GM12878 (cell line): Measurements from ENCODE around the gene ZNF669. TPM values are rescaled to one million over a fixed set of nuclear protein-coding genes. Genes with fewer than 3 reads are reported as not detected.

Experiments used
- ATAC-seq: fragments of 200-7000 bp; cut with Tn5 transposase; 3 replicates; pipeline ENCODE4 v1.9.1; 2020; ENCODE audit warnings: mild to moderate bottlenecking, moderate library complexity
- BruUV-seq: library from RNA; stranded (reverse); fragments of 400-500 nt; replicated peaks from 2 replicates; lab custom pipeline; 2021; lab: Mats Ljungman, UMichigan
- CTCF ChIA-PET: fragments of 300-600 bp; sonication (Branson Sonifier 250); formaldehyde crosslinking; extraction: SDS; loops from one replicate; lab custom pipeline; 2021; ENCODE audit warnings: inconsistent platforms; lab: Yijun Ruan, JAX
- POLR2A ChIA-PET: fragments of 350-600 bp; formaldehyde crosslinking; extraction: SDS; loops from one replicate; lab custom pipeline; 2021; ENCODE audit warnings: inconsistent platforms; lab: Charles Lee
- RAD21 ChIA-PET: fragments of 300-600 bp; sonication (Branson Sonifier 250); formaldehyde crosslinking; loops from one replicate; lab custom pipeline; 2023; ENCODE audit warnings: antibody characterized with exemption; ENCODE audit not compliant: unreplicated experiment; lab: Charles Lee
- SMC1A ChIA-PET: fragments of 300-600 bp; sonication (Branson Sonifier 250); formaldehyde crosslinking; loops from one replicate; lab custom pipeline; 2023; ENCODE audit not compliant: unreplicated experiment, uncharacterized antibody; lab: Charles Lee
- DNase-seq: peaks from one replicate; pipeline ENCODE4 v3.0.0-alpha.2; 2011; ENCODE audit warnings: low read depth, low spot score
- FAIRE-seq: peaks from 3 replicates; lab custom pipeline; 2011; peaks lifted over from hg19 to GRCh38; lab: Jason Lieb, UNC
- H2AFZ ChIP-seq: 2 replicates; pipeline ENCODE4 v1.6.0; 2011; ENCODE audit warnings: low read depth, low read length, control low read depth; ENCODE audit not compliant: control insufficient read depth
- H3K27ac ChIP-seq: 2 replicates; pipeline ENCODE4 v1.5.1; 2011; ENCODE audit warnings: control low read depth; ENCODE audit not compliant: control insufficient read depth, insufficient read depth
- H3K27me3 ChIP-seq, 2 experiments: replicated peaks in 1 of 2; 2 replicates each; pipeline versions ENCODE4 v1.6.0 to v1.6.1; 2011; ENCODE audit warnings: low read length in 1 of 2; ENCODE audit not compliant: control insufficient read depth in 2 of 2, insufficient read depth in 2 of 2
- H3K36me3 ChIP-seq, 2 experiments: 2 replicates each; pipeline ENCODE4 v1.5.1; 2011; ENCODE audit warnings: low read length in 1 of 2; ENCODE audit not compliant: control insufficient read depth in 2 of 2, insufficient read depth in 2 of 2
- H3K4me1 ChIP-seq: 2 replicates; pipeline ENCODE4 v1.6.1; 2011; ENCODE audit warnings: mild to moderate bottlenecking, low read length, moderate library complexity, mixed read lengths; ENCODE audit not compliant: control insufficient read depth, insufficient read depth
- H3K4me2 ChIP-seq: 2 replicates; pipeline ENCODE4 v1.6.0; 2011; ENCODE audit warnings: control low read depth; ENCODE audit not compliant: control insufficient read depth, insufficient read depth
- H3K4me3 ChIP-seq: fragments of 200-600 bp; sonication (generic); 2 replicates; pipeline ENCODE4 v1.5.1; 2016
- H3K79me2 ChIP-seq: 2 replicates; pipeline ENCODE4 v1.6.0; 2011; ENCODE audit warnings: low read length; ENCODE audit not compliant: control insufficient read depth, insufficient read depth
- H3K9ac ChIP-seq: 2 replicates; pipeline ENCODE4 v1.8.0; 2011; ENCODE audit warnings: low read length, control low read depth, mixed read lengths; ENCODE audit not compliant: control insufficient read depth, insufficient read depth
- H3K9me3 ChIP-seq: replicated peaks from 3 replicates; pipeline ENCODE4 v1.5.1; 2011; ENCODE audit warnings: mild to moderate bottlenecking, low read length; ENCODE audit not compliant: control insufficient read depth, insufficient read depth
- H4K20me1 ChIP-seq: 2 replicates; pipeline ENCODE4 v1.6.0; 2011; ENCODE audit not compliant: control insufficient read depth, insufficient read depth
- BCL11A ChIP-seq: IDR thresholded peaks from 2 replicates; pipeline ENCODE4 v1.6.1; 2011; ENCODE audit warnings: low read depth, low read length
- BCL3 ChIP-seq: IDR thresholded peaks from 2 replicates; pipeline ENCODE4 v1.6.1; 2011; ENCODE audit warnings: borderline replicate concordance, low read depth, mild to moderate bottlenecking, moderate library complexity, low read length; ENCODE audit not compliant: insufficient read depth, poor library complexity, severe bottlenecking
- CBX3 ChIP-seq: fragments of 200-600 bp; sonication (generic); IDR thresholded peaks from 2 replicates; pipeline ENCODE4 v1.6.1; 2016; ENCODE audit warnings: low read depth, borderline replicate concordance
- CTCF ChIP-seq, 3 experiments: IDR thresholded peaks in 2 of 3; conservative IDR thresholded peaks in 1 of 3; 2 replicates each; pipeline ENCODE4 v1.5.1; 2011; ENCODE audit warnings: low read depth in 3 of 3, low read length in 3 of 3, mild to moderate bottlenecking in 3 of 3, control low read depth in 2 of 3, moderate library complexity in 2 of 3, inconsistent platforms in 1 of 3, mixed read lengths in 1 of 3; ENCODE audit not compliant: control insufficient read depth in 2 of 3, insufficient read depth in 1 of 3; ENCODE audit errors: extremely low read depth in 1 of 3
- EP300 ChIP-seq, 2 experiments: fragments of 150-350 bp in 1 of 2; IDR thresholded peaks; 2 replicates each; pipeline ENCODE4 v1.6.1; 2011 to 2012; ENCODE audit warnings: low read depth in 2 of 2, low read length in 2 of 2, borderline replicate concordance in 1 of 2, improper control_type of control experiment in 1 of 2, inconsistent platforms in 1 of 2; ENCODE audit not compliant: control insufficient read depth in 1 of 2
- ESRRA ChIP-seq: IDR thresholded peaks from 2 replicates; pipeline ENCODE4 v1.6.1; 2012; ENCODE audit warnings: mild to moderate bottlenecking, low read length, improper control_type of control experiment
- MTA3 ChIP-seq: IDR thresholded peaks from 2 replicates; pipeline ENCODE4 v1.6.1; 2012; ENCODE audit warnings: low read length, inconsistent platforms, borderline replicate concordance
- MYC ChIP-seq: IDR thresholded peaks from 2 replicates; pipeline ENCODE4 v1.6.1; 2011; ENCODE audit warnings: mild to moderate bottlenecking, low read length, moderate library complexity, inconsistent platforms; ENCODE audit not compliant: insufficient read depth, insufficient replicate concordance, insufficient read length, severe bottlenecking
- NFYB ChIP-seq: IDR thresholded peaks from 2 replicates; pipeline ENCODE4 v1.6.1; 2011; ENCODE audit warnings: low read depth, mild to moderate bottlenecking, low read length, improper control_type of control experiment, moderate library complexity; ENCODE audit not compliant: insufficient read depth
- NR2C2 ChIP-seq: IDR thresholded peaks from 2 replicates; pipeline ENCODE4 v1.6.1; 2011; ENCODE audit warnings: borderline replicate concordance, low read depth; ENCODE audit not compliant: control insufficient read depth, insufficient read length
- PML ChIP-seq: IDR thresholded peaks from 2 replicates; pipeline ENCODE4 v1.6.1; 2012; ENCODE audit warnings: low read length, inconsistent platforms
- POU2F2 ChIP-seq: IDR thresholded peaks from 3 replicates; pipeline ENCODE4 v1.6.1; 2011; ENCODE audit warnings: low read depth, mild to moderate bottlenecking, low read length, borderline replicate concordance
- RCOR1 ChIP-seq: conservative IDR thresholded peaks from 2 replicates; pipeline ENCODE4 v1.6.1; 2012; ENCODE audit warnings: low read depth, low read length, improper control_type of control experiment
- SREBF1 ChIP-seq: IDR thresholded peaks from 2 replicates; pipeline ENCODE4 v1.6.1; 2012; ENCODE audit warnings: mild to moderate bottlenecking, low read length
- STAT1 ChIP-seq: fragments of 450-650 bp; conservative IDR thresholded peaks from 2 replicates; pipeline ENCODE4 v1.6.1; 2014; ENCODE audit warnings: antibody characterized with exemption, mild to moderate bottlenecking
- WGBS: methylation state at CpG from one replicate; pipeline ENCODE4 v1.1.6; 2016; ENCODE audit warnings: low lambda C conversion rate; ENCODE audit not compliant: insufficient replicate concordance, insufficient coverage; ENCODE audit errors: missing lambda C conversion rate; 5-methylcytosine and 5-hydroxymethylcytosine counted together
- in situ Hi-C: fragments of 300-500 bp; cut with MboI; formaldehyde crosslinking; loops from 9 replicates; pipeline ENCODE4 v1.14.3; 2018; ENCODE audit warnings: mixed read lengths
- intact Hi-C: fragments of 100-400 bp; cut with micrococcal nuclease; formaldehyde crosslinking; loops from one replicate; pipeline ENCODE4 v1.14.2; 2022; ENCODE audit not compliant: unreplicated experiment
- polyA plus RNA-seq, 11 experiments: library from polyadenylated mRNA; depleted of rRNA in 4 of 11; unstranded in 6 of 11; stranded (reverse) in 5 of 11; fragments of >200 nt; fragmentation: Nextera tagmentation in 4 of 11; fragmentation: Illumina TruSeq in 1 of 11; extraction: Ambion mirVana in 4 of 11; extraction: Trizol in 1 of 11; gene quantifications; 1 replicate in 1 of 11; 2 replicates in 10 of 11; pipeline versions ENCODE4 v1.2.1 to v1.2.3, GENCODE V29; 2011 to 2016; ENCODE audit warnings: inconsistent platforms in 2 of 11, missing spikeins in 2 of 11, low read depth in 1 of 11
- total RNA-seq, 4 experiments: library from RNA; depleted of rRNA in 3 of 4; stranded (reverse); fragments of >200 nt in 3 of 4; fragmentation: Illumina TruSeq in 1 of 4; extraction: Trizol in 1 of 4; gene quantifications; 2 replicates each; pipeline versions ENCODE4 v1.2.1 to v1.2.3, GENCODE V29; 2013 to 2021

ZNF669 gene
- total and polyA plus RNA-seq, 10 of the 15 experiments (the other 5 are each of a cell fraction or from before 2014, with no cell fraction given): 4.8 to 11.1 (median 5.8) TPM

- no peak overlapping the region for H2AFZ ChIP-seq
- CTCF ChIA-PET: no interaction called here
- 69% methylated on average over 5 of the region's 5 CpGs for WGBS
- SMC1A ChIA-PET: no interaction called here
- H3K4me2 ChIP-seq: no peak overlapping the region
- H3K4me3 ChIP-seq: no peak overlapping the region
- H3K27me3 ChIP-seq: peaks cover 1 to 5% of the 10 kb centered on the region in 2 experiments; a peak in 3 of 4 replicates
- POLR2A ChIA-PET: no interaction called here
- intact Hi-C loops: no loop called here
- H3K9me3 ChIP-seq: peaks cover 2% of the 10 kb centered on the region; the same call in 2 of the 3 replicates
- ATAC-seq (no peak), FAIRE-seq (no peak), DNase-seq (no peak)
- no peaks in the 10 kb centered on the region for H3K4me1 ChIP-seq
- no peak overlapping the region for H3K27ac ChIP-seq
- in situ Hi-C loops: no loop called here
- no peaks in the 10 kb centered on the region for H3K36me3 ChIP-seq
- RAD21 ChIA-PET: no interaction called here
- TF ChIP-seq MYC (no peak), ESRRA (no peak), RCOR1 (no peak), BCL11A (no peak), STAT1 (no peak), NR2C2 (no peak), SREBF1 (no peak), POU2F2 (no peak), CTCF (IDR thresholded peaks at IDR 0.05 in 2 of 3, conservative IDR thresholded peaks at IDR 0.05 in 1 of 3; ENCODE audit: control insufficient read depth in 2 of 3, extremely low read depth in 1 of 3, insufficient read depth in 1 of 3, low read depth in 3 of 3, low read length in 3 of 3) (no peak), MTA3 (no peak), BCL3 (no peak), NFYB (no peak), PML (no peak), CBX3 (no peak), EP300 (IDR thresholded peaks at IDR 0.05; ENCODE audit: borderline replicate concordance in 1 of 2, control insufficient read depth in 1 of 2, low read depth in 2 of 2, low read length in 2 of 2) (no peak)
- no TSS peak for BruUV-seq
- no peak overlapping the region for H3K9ac ChIP-seq
- no peaks in the 10 kb centered on the region for H3K79me2 ChIP-seq
- no peaks in the 10 kb centered on the region for H4K20me1 ChIP-seq
These were observed 8.9 kb upstream of the ZNF669 start for GRCh38 chr1:247113094-247113497.
